GM12874 (cell line): ENCODE results near the gene ESR2.

Experiments
- TF ChIP-seq, protein P1 (sequence below): IDR thresholded peaks from 2 replicates; pipeline ENCODE4 v1.5.1; 2011; ENCODE audit warnings: low read depth, mild to moderate bottlenecking, control low read depth, low read length, moderate library complexity; ENCODE audit not compliant: insufficient read depth

ESR2 gene

DNA sequence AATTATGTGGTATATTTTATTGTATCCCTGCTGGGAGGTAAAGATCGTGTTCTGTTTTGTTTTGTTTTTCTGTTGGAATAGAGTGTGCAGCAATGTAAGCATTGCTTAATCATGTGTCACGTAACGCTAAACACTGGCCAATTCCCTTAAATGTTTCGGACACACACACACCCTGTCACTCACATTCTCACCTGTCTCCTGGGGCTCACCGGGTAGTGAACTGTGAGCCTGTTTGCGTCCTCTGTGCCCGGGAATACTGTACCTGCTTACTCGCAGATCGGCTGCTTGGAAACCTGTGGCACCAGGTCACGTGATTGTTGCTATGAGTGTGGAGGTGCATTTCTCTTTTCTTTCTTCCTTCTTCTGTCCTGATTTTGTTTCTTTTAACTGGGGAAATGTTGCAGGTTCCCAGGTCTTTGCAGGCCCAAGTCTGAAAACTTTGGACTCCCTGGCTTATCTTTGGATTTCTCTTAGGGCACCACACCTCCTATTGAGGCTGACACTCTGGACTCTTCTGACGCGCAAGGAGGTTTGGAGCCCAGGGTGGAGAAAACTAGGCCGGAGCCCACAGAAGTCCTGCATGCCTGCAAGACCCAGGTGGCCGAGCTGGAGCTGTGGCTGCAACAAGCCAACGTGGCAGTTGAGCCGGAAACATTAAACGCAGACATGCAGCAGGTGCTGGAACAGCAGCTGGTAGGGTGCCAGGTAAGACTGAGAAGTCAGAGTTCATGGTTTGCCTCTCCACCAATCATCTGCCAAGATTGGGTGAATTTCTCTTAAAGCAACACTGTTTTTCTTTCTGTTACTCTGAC is 181.1 kb downstream of the ESR2 start:
- TF ChIP-seq, protein P1, sequence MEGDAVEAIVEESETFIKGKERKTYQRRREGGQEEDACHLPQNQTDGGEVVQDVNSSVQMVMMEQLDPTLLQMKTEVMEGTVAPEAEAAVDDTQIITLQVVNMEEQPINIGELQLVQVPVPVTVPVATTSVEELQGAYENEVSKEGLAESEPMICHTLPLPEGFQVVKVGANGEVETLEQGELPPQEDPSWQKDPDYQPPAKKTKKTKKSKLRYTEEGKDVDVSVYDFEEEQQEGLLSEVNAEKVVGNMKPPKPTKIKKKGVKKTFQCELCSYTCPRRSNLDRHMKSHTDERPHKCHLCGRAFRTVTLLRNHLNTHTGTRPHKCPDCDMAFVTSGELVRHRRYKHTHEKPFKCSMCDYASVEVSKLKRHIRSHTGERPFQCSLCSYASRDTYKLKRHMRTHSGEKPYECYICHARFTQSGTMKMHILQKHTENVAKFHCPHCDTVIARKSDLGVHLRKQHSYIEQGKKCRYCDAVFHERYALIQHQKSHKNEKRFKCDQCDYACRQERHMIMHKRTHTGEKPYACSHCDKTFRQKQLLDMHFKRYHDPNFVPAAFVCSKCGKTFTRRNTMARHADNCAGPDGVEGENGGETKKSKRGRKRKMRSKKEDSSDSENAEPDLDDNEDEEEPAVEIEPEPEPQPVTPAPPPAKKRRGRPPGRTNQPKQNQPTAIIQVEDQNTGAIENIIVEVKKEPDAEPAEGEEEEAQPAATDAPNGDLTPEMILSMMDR = no peak

- TF ChIP-seq, protein P1 = no peak
Observed at GRCh38 chr14:64110802-64111201, 183.4 kb downstream of the ESR2 start.

- TF ChIP-seq, protein P1 = no peak
Observed at GRCh38 chr14:64109819-64110554, 184.2 kb downstream of the ESR2 start.

- TF ChIP-seq, protein P1 = no peak
Observed at GRCh38 chr14:64107438-64107837, 186.7 kb downstream of the ESR2 start.

DNA sequence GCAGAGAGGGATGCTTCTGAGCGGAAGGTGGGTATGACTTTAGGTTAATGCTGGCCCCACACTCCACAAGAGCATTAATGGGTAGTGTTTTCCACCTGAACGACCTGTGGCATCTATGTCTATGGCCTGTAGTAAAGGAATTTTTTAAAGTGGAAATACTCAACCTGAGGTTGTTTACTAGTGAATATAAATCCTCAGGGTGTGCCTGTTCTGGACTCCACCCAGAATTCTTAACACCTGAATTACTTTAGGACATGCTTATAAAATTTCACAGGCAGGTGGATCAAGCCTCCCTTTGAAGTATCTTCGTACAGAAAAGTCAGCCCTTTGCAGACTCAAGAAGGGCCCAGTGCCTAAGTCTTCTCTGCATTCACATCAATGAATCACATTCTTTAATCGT is 196.1 kb downstream of the ESR2 start:
- TF ChIP-seq, protein P1 = no peak

- TF ChIP-seq, protein P1 = no peak
Observed at GRCh38 chr14:64095620-64096019, 198.6 kb downstream of the ESR2 start.

GRCh38 chr14:64092940-64093339 is 201.2 kb downstream of the ESR2 start:
- TF ChIP-seq, protein P1 = no peak
